Keratinocyte (primary cell): Measurements from ENCODE around the gene FGGY.

Experiments
- CTCF ChIP-seq, 3 experiments: IDR thresholded peaks in 1 of 3; conservative IDR thresholded peaks in 1 of 3; optimal IDR thresholded peaks in 1 of 3; 2 replicates in 2 of 3; 3 replicates in 1 of 3; pipeline versions ENCODE3 to v1.5.1; 2011; ENCODE audit warnings: low read length in 3 of 3, mild to moderate bottlenecking in 3 of 3, moderate library complexity in 2 of 3, control low read depth in 1 of 3, inconsistent platforms in 1 of 3; ENCODE audit not compliant: insufficient read depth in 2 of 3; ENCODE audit errors: extremely low read depth in 1 of 3
- EZH2 ChIP-seq: IDR thresholded peaks from one replicate; pipeline ENCODE4 v1.6.1; 2012; ENCODE audit warnings: inconsistent platforms, mild to moderate bottlenecking, low read length, moderate library complexity

- no peak for TF ChIP-seq EZH2
- no peak for TF ChIP-seq CTCF (optimal IDR thresholded peaks at IDR 0.05 in 1 of 3, IDR thresholded peaks at IDR 0.05 in 1 of 3, conservative IDR thresholded peaks at IDR 0.05 in 1 of 3; ENCODE audit: extremely low read depth in 1 of 3, insufficient read depth in 2 of 3, low read length in 3 of 3)
Measured at GRCh38 chr1:59580257-59580656, 283.4 kb downstream of the FGGY start.
